Hepatocyte (in vitro differentiated cells): ENCODE data around the gene ATPAF1. TPM values are rescaled to one million over a fixed set of nuclear protein-coding genes. Genes with fewer than 3 reads are reported as not detected.
"Not testable (repeated sequence)": the region's sequence is repeated elsewhere in the genome, so short reads cannot be mapped to it uniquely, and the experiment has no call there.

Experiments used
- DNase-seq: peaks from one replicate; pipeline ENCODE4 v3.0.0-alpha.2; 2016; ENCODE audit warnings: low spot score
- H2AFZ ChIP-seq: fragments of 200-600 bp; sonication (generic); 2 replicates; pipeline ENCODE4 v1.6.0; 2016; ENCODE audit warnings: antibody characterized with exemption, mild to moderate bottlenecking
- H3K27ac ChIP-seq: fragments of 200-600 bp; sonication (generic); 2 replicates; pipeline ENCODE4 v1.5.1; 2016; ENCODE audit warnings: mild to moderate bottlenecking
- H3K27me3 ChIP-seq: fragments of 200-600 bp; sonication (generic); 2 replicates; pipeline ENCODE4 v1.6.1; 2016
- H3K36me3 ChIP-seq: fragments of 200-600 bp; sonication (generic); replicated peaks from 2 replicates; pipeline ENCODE4 v1.5.1; 2016; ENCODE audit warnings: low read depth; ENCODE audit not compliant: insufficient read depth
- H3K4me1 ChIP-seq: fragments of 200-600 bp; sonication (generic); 2 replicates; pipeline ENCODE4 v1.5.1; 2016; ENCODE audit warnings: mild to moderate bottlenecking, moderate library complexity; ENCODE audit not compliant: insufficient read depth
- H3K4me2 ChIP-seq: fragments of 200-600 bp; sonication (generic); 2 replicates; pipeline ENCODE4 v1.6.0; 2016
- H3K4me3 ChIP-seq: fragments of 200-600 bp; sonication (generic); 2 replicates; pipeline ENCODE4 v1.5.1; 2016; ENCODE audit warnings: mild to moderate bottlenecking
- H3K79me2 ChIP-seq: fragments of 200-600 bp; sonication (generic); 2 replicates; pipeline ENCODE4 v1.6.0; 2017; ENCODE audit warnings: mild to moderate bottlenecking
- H3K9me2 ChIP-seq: fragments of 200-600 bp; sonication (generic); replicated peaks from 2 replicates; pipeline ENCODE4 v1.6.0; 2017; ENCODE audit warnings: mild to moderate bottlenecking; ENCODE audit not compliant: insufficient read depth
- H3K9me3 ChIP-seq: fragments of 200-600 bp; sonication (generic); 2 replicates; pipeline ENCODE4 v1.5.1; 2016; ENCODE audit warnings: low read depth, mild to moderate bottlenecking
- H4K20me1 ChIP-seq: fragments of 200-600 bp; sonication (generic); 2 replicates; pipeline ENCODE4 v1.6.0; 2016; ENCODE audit warnings: mild to moderate bottlenecking; ENCODE audit not compliant: insufficient read depth, poor library complexity, severe bottlenecking
- EZH2 ChIP-seq: fragments of 200-600 bp; sonication (generic); IDR thresholded peaks from 2 replicates; pipeline ENCODE4 v1.6.1; 2016; ENCODE audit warnings: antibody characterized with exemption, mild to moderate bottlenecking, borderline replicate concordance
- EZH2phosphoT487 ChIP-seq: fragments of 200-600 bp; sonication (generic); IDR thresholded peaks from one replicate; pipeline ENCODE4 v1.6.1; 2018; ENCODE audit warnings: antibody characterized with exemption, mild to moderate bottlenecking, low read depth, moderate library complexity; ENCODE audit not compliant: unreplicated experiment, severe bottlenecking
- WGBS: methylation state at CpG from one replicate; pipeline ENCODE4 v1.1.6; 2016; ENCODE audit warnings: low lambda C conversion rate; ENCODE audit errors: missing lambda C conversion rate; 5-methylcytosine and 5-hydroxymethylcytosine counted together
- polyA plus RNA-seq: library from polyadenylated mRNA; unstranded; fragments of >200 nt; fragmentation: Nextera tagmentation; extraction: Ambion mirVana; gene quantifications from 2 replicates; pipeline ENCODE4 v1.2.1, GENCODE V29; 2016
- total RNA-seq: library from RNA; depleted of rRNA; stranded (reverse); fragments of >200 nt; gene quantifications from 2 replicates; pipeline ENCODE4 v1.2.3, GENCODE V29; 2014
- TF ChIP-seq, protein P1 (sequence below): fragments of 200-600 bp; sonication (generic); IDR thresholded peaks from 2 replicates; pipeline ENCODE4 v1.5.1; 2016; ENCODE audit warnings: antibody characterized with exemption, mild to moderate bottlenecking; ENCODE audit not compliant: poor library complexity

ATPAF1 gene
- total and polyA plus RNA-seq, 2 experiments from 2014 or later: 57.5 to 63.2 TPM

DNA sequence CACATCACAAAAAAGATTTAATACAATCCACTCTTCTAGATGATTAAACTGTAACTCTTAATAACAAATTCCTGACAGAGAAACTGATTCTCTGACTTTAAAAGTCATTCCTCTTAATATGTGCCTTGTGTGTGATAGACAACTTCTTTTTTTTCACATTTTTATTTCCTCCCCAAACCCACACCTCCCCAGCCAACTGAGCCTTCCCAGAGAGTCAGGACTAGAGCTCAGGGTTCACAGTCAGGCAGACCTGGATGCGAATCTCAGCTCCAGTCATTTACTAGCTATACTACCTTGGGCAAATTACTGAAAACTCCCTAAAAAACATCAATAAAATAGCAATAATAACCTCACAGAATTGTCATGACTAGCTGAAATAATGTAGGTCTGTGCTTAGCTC, 14.2 kb downstream of the ATPAF1 start:
- Histone ChIP-seq H3K4me2 (peak overlapping the region; percentile 51), H3K27ac (peak overlapping the region; percentile 11)

DNA sequence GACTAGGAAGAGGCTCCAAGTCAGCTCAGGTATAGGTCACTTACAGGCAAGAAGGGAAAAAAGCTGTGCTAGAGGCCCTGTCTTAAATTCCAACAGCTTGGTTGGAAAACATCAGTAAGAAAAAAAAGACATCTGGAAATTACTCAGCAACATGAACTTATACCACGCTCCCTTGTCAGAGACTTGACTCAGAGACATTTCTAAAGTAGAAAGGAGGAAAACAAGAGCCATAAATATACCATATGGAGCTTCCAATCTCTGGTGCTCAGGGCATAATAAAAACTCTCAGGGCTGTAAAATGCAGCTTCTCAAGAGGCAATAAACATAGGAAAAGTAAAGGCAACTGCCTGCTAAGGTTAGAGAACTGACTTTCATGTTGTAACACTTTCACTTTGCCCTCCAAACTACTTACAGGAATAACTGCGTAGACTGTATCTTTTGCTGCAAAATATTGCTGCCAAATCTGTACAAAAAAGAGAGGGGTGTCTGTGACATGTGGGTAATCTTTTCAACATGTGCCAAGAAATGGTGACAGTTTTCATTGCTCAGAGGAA, 14.7 kb downstream of the ATPAF1 start:
- peak; percentile 57 for DNase-seq
- peak overlapping the region; percentile 29 for H3K27ac ChIP-seq

More for the DNA sequence above, 14.2 kb downstream of the ATPAF1 start:
- WGBS: 100% methylated on average over 1 of the region's 1 CpG
- Histone ChIP-seq H3K27me3 (no peaks in the 10 kb centered on the region), H3K79me2 (no peaks in the 10 kb centered on the region), H3K9me2 (no peaks in the 10 kb centered on the region), H3K9me3 (no peaks in the 10 kb centered on the region), H3K36me3 (no peaks in the 10 kb centered on the region), H3K4me3 (no peak overlapping the region), H2AFZ (no peak overlapping the region), H3K4me1 (peaks cover 5% of the 10 kb centered on the region), H4K20me1 (no peaks in the 10 kb centered on the region)
- no peak for DNase-seq
- no peak for TF ChIP-seq EZH2phosphoT487

DNA sequence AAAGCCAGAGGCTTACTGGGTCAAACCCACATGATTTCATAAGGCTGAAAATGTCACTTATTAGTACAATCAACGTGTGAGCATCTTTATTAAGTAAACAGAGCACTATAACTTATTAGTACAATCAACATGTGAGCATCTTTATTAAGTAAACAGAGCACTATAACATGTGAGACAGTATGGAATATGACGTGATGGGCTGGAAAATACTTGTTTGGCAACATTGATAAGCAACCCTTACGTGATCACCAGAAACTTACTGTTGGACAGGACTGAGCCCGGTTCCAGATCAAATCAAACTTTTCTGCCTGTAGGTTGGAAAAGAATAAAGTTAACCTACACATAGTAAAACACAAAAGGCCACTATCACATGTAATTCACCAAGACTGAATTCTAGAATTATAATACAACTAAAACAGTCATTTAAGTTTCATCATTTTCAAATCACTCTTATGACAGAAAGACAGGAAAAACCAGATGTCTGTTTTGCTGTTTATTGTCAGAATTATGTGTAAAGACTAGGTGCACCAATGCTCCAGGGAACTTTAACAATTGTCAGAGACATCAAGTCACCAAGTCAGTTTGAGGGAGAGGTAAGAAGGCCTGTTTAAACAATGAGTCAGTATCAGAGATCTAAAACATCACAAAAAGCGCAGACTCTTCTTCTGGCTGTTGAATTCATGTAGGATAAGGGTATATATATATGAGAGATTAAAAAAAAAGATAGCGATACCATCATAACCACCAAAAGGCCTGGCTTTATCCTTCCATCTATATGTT, 15.7 kb downstream of the ATPAF1 start:
- WGBS: 77% methylated on average over 6 of the region's 6 CpGs
- H4K20me1 ChIP-seq: no peaks in the 10 kb centered on the region
- H3K4me1 ChIP-seq: peaks cover 5% of the 10 kb centered on the region
- no peak for DNase-seq
- H3K9me3 ChIP-seq: no peaks in the 10 kb centered on the region
- H3K36me3 ChIP-seq: no peaks in the 10 kb centered on the region
- no peaks in the 10 kb centered on the region for H3K27me3 ChIP-seq
- H3K9me2 ChIP-seq: no peaks in the 10 kb centered on the region
- H3K79me2 ChIP-seq: no peaks in the 10 kb centered on the region
- TF ChIP-seq EZH2phosphoT487 (no peak), EZH2 (no peak)
- TF ChIP-seq, protein P1, sequence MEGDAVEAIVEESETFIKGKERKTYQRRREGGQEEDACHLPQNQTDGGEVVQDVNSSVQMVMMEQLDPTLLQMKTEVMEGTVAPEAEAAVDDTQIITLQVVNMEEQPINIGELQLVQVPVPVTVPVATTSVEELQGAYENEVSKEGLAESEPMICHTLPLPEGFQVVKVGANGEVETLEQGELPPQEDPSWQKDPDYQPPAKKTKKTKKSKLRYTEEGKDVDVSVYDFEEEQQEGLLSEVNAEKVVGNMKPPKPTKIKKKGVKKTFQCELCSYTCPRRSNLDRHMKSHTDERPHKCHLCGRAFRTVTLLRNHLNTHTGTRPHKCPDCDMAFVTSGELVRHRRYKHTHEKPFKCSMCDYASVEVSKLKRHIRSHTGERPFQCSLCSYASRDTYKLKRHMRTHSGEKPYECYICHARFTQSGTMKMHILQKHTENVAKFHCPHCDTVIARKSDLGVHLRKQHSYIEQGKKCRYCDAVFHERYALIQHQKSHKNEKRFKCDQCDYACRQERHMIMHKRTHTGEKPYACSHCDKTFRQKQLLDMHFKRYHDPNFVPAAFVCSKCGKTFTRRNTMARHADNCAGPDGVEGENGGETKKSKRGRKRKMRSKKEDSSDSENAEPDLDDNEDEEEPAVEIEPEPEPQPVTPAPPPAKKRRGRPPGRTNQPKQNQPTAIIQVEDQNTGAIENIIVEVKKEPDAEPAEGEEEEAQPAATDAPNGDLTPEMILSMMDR: no peak
- no peak overlapping the region for H3K4me2 ChIP-seq
- H3K4me3 ChIP-seq: no peak overlapping the region
- H3K27ac ChIP-seq: peak overlapping the region; percentile 29
- H2AFZ ChIP-seq: no peak overlapping the region

More for the DNA sequence above, 14.7 kb downstream of the ATPAF1 start:
- Histone ChIP-seq H3K4me1 (peaks cover 5% of the 10 kb centered on the region), H3K79me2 (no peaks in the 10 kb centered on the region), H3K9me3 (no peaks in the 10 kb centered on the region), H3K36me3 (no peaks in the 10 kb centered on the region), H3K9me2 (no peaks in the 10 kb centered on the region), H3K27me3 (no peaks in the 10 kb centered on the region), H3K4me2 (peak overlapping the region; percentile 51), H3K4me3 (no peak overlapping the region), H2AFZ (no peak overlapping the region), H4K20me1 (no peaks in the 10 kb centered on the region)
- 25% methylated on average over 2 of the region's 2 CpGs for WGBS
- TF ChIP-seq EZH2phosphoT487: peak; percentile 87
- TF ChIP-seq, protein P1: no peak

DNA sequence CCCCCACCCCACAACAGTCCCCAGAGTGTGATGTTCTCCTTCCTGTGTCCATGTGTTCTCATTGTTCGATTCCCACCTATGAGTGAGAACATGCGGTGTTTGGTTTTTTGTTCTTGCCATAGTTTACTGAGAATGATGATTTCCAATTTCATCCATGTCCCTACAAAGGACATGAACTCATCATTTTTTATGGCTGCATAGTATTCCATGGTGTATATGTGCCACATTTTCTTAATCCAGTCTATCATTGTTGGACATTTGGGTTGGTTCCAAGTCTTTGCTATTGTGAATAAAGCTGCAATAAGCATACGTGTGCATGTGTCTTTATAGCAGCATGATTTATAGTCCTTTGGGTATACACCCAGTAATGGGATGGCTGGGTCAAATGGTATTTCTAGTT, 17.0 kb downstream of the ATPAF1 start:
- not testable (repeated sequence) for H4K20me1 ChIP-seq, H3K36me3 ChIP-seq, H3K4me3 ChIP-seq, DNase-seq, H3K9me3 ChIP-seq, H3K27me3 ChIP-seq, H3K9me2 ChIP-seq, H3K4me1 ChIP-seq, H3K27ac ChIP-seq, H3K4me2 ChIP-seq, H3K79me2 ChIP-seq, H2AFZ ChIP-seq
- 98% methylated on average over 3 of the region's 3 CpGs for WGBS
